Measurements from ENCODE around the gene MAML3. TPM values are rescaled to one million over a fixed set of nuclear protein-coding genes. Genes with fewer than 3 reads are reported as not detected.

MAML3 gene
- total and polyA plus RNA-seq, 2 of the 13 experiments (the other 11 are each of a cell fraction or from before 2014, with no cell fraction given): 0.05 to 0.13 TPM

DNA sequence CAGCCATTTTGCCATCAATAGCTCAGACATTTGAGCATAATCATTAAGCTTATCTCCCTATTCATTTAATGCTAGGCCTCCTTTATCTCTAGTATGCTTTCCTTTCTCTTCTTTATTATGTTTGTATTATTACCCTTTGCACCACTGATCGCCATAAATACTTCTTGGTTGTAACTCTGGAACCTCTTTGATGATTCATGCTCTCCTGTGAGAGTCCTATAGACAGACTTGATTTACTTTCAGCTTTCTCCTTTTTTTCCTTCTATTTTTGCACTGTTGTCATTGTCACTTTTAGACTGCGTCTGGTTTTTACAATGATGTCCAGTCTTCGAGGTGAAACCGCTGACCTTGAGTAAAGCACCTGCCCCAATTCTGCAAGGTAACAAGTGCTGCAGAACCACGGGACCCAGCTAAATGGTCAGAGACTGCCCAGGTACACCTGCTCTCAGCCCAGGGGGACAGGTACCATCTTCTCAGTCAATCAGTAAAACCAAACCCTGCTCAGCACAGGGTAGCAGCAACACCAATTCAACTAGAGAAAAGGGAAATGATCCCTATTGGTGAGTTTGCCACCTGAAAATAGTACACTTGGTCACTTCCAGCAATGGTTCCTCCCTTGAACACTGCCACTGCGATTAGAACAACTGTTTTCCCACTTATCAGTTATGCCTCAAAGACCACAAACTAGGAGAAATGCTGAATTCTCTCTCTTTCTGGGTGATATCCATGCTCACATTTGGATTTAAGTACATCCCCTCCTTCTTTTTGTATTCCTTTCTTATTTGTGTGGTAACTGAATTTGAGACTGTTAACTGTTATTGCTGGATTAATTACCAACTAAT is 125.1 kb downstream of the MAML3 start:
- Histone ChIP-seq H3K4me2 (ENCODE audit: low read depth, low read length) (no peak overlapping the region), H3K27me3 (ENCODE audit: control insufficient read depth in 1 of 2, insufficient read depth in 2 of 2, low read length in 2 of 2) (peaks cover 2 to 11% of the 10 kb centered on the region in 2 experiments; a peak in 3 of 5 replicates), H3K9ac (ENCODE audit: insufficient read depth, low read depth, low read length) (no peak overlapping the region), H3K9me3 (ENCODE audit: low read length) (no peaks in the 10 kb centered on the region), H3K4me1 (ENCODE audit: insufficient read depth, low read length) (no peaks in the 10 kb centered on the region), H3K36me3 (replicated peaks in 1 of 2; ENCODE audit: control insufficient read depth in 1 of 2, insufficient read depth in 2 of 2, low read length in 2 of 2) (no peaks in the 10 kb centered on the region), H3K79me2 (ENCODE audit: insufficient read depth, low read length) (no peaks in the 10 kb centered on the region), H3K27ac (ENCODE audit: extremely low read length, insufficient read depth, low read length) (no peak overlapping the region), H3K4me3 (replicated peaks in 1 of 3; ENCODE audit: insufficient read depth in 1 of 3, low read depth in 2 of 3, low read length in 3 of 3) (no peak overlapping the region), H2AFZ (ENCODE audit: low read length) (no peak overlapping the region), H4K20me1 (ENCODE audit: insufficient read depth, low read length) (no peaks in the 10 kb centered on the region)
- DNase-seq (ENCODE audit: low spot score) (no peak), FAIRE-seq (no peak), ATAC-seq (no peak)
- POLR2A ChIA-PET: no interaction called here
- in situ Hi-C loops (cut with HindIII; ENCODE audit: extremely low pct_ligation_motif_present, low pct_unique_long_range_greater_than_20kb) (no loop called here), intact Hi-C loops (cut with micrococcal nuclease; ENCODE audit: unreplicated experiment) (no loop called here)
- 31% methylated on average over 6 of the region's 6 CpGs for WGBS (ENCODE audit: low lambda C conversion rate)
- CTCF ChIA-PET (ENCODE audit: low intra/inter-chr PET ratio, low total read pairs): no interaction called here
- BruUV-seq (replicated peaks): no TSS peak
- TF ChIP-seq, protein P1, sequence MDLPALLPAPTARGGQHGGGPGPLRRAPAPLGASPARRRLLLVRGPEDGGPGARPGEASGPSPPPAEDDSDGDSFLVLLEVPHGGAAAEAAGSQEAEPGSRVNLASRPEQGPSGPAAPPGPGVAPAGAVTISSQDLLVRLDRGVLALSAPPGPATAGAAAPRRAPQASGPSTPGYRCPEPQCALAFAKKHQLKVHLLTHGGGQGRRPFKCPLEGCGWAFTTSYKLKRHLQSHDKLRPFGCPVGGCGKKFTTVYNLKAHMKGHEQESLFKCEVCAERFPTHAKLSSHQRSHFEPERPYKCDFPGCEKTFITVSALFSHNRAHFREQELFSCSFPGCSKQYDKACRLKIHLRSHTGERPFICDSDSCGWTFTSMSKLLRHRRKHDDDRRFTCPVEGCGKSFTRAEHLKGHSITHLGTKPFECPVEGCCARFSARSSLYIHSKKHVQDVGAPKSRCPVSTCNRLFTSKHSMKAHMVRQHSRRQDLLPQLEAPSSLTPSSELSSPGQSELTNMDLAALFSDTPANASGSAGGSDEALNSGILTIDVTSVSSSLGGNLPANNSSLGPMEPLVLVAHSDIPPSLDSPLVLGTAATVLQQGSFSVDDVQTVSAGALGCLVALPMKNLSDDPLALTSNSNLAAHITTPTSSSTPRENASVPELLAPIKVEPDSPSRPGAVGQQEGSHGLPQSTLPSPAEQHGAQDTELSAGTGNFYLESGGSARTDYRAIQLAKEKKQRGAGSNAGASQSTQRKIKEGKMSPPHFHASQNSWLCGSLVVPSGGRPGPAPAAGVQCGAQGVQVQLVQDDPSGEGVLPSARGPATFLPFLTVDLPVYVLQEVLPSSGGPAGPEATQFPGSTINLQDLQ (CRISPR knock-in tag; IDR thresholded peaks at IDR 0.05): no peak
- no peak for TF ChIP-seq PAWR (CRISPR knock-in tag; IDR thresholded peaks at IDR 0.05; ENCODE audit: borderline replicate concordance)
- no peak for TF ChIP-seq GATA4 (IDR thresholded peaks at IDR 0.05; ENCODE audit: borderline replicate concordance, low read depth)
- TF ChIP-seq ZNF121 (CRISPR knock-in tag; IDR thresholded peaks at IDR 0.05): no peak
- TF ChIP-seq SMC3 (IDR thresholded peaks at IDR 0.05; ENCODE audit: low read length): no peak
- TF ChIP-seq, protein P2, sequence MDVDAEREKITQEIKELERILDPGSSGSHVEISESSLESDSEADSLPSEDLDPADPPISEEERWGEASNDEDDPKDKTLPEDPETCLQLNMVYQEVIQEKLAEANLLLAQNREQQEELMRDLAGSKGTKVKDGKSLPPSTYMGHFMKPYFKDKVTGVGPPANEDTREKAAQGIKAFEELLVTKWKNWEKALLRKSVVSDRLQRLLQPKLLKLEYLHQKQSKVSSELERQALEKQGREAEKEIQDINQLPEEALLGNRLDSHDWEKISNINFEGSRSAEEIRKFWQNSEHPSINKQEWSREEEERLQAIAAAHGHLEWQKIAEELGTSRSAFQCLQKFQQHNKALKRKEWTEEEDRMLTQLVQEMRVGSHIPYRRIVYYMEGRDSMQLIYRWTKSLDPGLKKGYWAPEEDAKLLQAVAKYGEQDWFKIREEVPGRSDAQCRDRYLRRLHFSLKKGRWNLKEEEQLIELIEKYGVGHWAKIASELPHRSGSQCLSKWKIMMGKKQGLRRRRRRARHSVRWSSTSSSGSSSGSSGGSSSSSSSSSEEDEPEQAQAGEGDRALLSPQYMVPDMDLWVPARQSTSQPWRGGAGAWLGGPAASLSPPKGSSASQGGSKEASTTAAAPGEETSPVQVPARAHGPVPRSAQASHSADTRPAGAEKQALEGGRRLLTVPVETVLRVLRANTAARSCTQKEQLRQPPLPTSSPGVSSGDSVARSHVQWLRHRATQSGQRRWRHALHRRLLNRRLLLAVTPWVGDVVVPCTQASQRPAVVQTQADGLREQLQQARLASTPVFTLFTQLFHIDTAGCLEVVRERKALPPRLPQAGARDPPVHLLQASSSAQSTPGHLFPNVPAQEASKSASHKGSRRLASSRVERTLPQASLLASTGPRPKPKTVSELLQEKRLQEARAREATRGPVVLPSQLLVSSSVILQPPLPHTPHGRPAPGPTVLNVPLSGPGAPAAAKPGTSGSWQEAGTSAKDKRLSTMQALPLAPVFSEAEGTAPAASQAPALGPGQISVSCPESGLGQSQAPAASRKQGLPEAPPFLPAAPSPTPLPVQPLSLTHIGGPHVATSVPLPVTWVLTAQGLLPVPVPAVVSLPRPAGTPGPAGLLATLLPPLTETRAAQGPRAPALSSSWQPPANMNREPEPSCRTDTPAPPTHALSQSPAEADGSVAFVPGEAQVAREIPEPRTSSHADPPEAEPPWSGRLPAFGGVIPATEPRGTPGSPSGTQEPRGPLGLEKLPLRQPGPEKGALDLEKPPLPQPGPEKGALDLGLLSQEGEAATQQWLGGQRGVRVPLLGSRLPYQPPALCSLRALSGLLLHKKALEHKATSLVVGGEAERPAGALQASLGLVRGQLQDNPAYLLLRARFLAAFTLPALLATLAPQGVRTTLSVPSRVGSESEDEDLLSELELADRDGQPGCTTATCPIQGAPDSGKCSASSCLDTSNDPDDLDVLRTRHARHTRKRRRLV (CRISPR knock-in tag; IDR thresholded peaks at IDR 0.05): no peak
- TF ChIP-seq RFXAP (CRISPR knock-in tag; IDR thresholded peaks at IDR 0.05; ENCODE audit: borderline replicate concordance): no peak
- no peak for TF ChIP-seq ZEB1 (IDR thresholded peaks at IDR 0.05; ENCODE audit: insufficient replicate concordance, low read depth)
- no peak for TF ChIP-seq HDAC1 (CRISPR knock-in tag; IDR thresholded peaks at IDR 0.05)
- no peak for TF ChIP-seq JUNB (CRISPR knock-in tag; IDR thresholded peaks at IDR 0.05; ENCODE audit: borderline replicate concordance)
- TF ChIP-seq FOXK1 (CRISPR knock-in tag; IDR thresholded peaks at IDR 0.05; ENCODE audit: borderline replicate concordance, low read depth): no peak
- no peak for TF ChIP-seq FOXJ3 (CRISPR knock-in tag; IDR thresholded peaks at IDR 0.05; ENCODE audit: borderline replicate concordance)
- TF ChIP-seq NFYB (CRISPR knock-in tag; IDR thresholded peaks at IDR 0.05): no peak
- no peak for TF ChIP-seq SCMH1 (CRISPR knock-in tag; IDR thresholded peaks at IDR 0.05; ENCODE audit: borderline replicate concordance)
- no peak for TF ChIP-seq ZNF850 (CRISPR knock-in tag; conservative IDR thresholded peaks at IDR 0.05)
- no peak for TF ChIP-seq ZBTB38 (CRISPR knock-in tag; IDR thresholded peaks at IDR 0.05)

All from HepG2 (cell line).